GDM1 (cell line): ENCODE measurements around the gene COL6A2.
A peak's percentile ranks its signal among the peaks of the same experiment; 100 is the strongest.

Source experiments
- DNase-seq: peaks from one replicate; lab custom pipeline; 2025; lab: John Stamatoyannopoulos, UW

The COL6A2 gene

DNA sequence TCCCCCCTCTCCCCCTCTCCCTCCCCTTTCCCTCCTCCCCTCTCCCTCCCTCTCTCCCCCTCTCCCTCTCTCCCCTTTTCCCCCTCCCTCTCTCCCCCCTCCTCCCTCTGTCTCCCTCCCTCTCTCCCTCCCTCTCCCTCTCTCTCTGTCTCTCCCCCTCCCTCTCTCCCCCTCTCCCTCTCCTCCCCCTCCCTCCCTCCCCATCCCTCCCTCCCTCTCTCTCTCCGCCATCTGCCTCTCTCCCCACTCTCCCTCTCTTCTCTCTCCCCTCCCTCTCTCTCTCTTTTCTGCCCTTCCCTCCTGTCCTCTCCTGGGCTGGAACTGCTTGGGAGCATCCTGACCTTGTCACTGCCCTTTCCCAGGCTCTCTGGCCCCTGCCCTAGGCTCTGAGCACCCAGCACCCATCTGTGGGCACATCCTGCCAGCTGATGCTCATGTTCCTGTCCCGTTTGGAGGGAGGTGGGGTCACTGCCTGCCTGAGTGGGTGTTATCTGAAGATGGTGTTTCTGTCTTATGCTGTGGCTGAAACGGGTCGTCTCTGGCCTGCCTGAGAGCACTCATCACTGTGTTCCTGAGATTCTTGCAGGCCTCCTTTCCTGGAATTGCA, 46.7 kb downstream of the COL6A2 start:
- DNase-seq, result no peak

DNA sequence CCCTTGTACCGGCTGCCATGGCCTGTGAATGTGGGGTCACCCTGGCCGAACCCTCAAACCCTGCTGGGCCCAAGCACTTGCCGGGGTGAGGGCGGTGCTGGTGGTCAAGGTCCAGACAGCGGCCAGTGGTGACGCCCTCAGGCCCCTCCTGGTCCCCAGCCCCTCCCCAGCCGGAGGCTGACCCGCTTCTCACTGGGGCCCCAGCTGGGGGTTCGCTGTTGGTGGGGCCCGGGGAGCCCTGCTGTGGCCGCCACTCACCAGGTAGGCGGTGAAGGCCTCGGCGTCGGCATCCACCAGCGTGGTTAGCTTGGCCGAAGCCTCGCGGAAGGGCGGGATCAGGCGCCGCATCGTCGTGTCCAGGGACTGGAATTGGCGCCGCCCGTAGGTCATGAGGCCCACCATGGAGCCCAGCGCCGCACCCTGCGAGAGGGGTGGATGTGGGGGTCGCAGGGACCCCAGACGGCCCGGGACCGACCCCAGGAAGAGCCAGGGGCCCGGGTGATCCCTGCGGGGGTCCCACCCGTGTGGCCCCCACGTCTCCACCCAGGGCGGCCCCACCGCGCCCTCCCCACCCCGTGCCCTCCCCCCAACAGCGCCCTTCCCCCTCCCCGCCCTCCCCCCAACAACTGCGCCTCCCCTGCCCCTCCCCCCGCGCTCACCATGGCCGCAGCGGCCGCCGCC, 47.4 kb downstream of the COL6A2 start:
- no peak for DNase-seq

DNA sequence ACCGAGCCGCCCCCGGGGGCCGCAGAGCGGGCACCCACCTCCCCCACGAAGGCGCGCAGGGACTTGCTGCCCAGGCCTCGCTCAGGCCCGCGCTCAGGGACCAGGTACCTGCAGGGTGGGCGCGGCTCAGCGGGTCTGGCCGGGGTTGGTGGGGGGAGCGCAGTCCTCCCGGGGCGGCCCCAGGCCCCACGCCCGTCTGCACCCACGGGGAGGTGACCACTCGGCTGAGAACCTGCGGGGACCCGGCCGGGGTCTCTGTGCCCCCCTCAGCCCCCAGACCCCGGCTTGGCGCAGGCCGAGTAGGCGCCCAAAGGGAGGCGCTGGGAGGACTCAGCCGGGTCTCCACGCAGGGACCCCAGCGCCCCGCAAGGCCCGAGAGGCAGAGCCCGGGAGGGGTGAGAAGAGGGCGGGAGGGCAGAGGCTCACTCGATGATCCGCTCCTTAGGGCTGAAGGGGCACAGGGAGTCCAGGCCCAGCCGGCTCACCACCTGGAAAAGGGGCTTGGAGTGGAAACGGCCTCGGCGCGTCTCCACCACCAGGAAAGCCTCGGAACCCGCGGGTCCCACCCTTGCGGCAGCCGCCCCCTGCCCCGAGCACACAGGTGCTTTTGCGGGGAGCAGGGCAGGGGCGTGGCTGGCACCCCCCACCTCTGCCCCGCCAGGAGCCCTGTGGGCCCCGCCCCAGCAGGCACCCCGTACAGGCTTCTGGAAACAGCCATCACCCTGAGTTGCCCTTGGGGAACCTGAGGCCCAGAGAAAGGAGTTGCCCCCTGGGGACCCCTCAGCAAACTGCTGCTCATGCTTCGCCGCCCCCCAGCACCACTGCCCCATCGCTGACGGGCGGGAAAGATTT, 48.2 kb downstream of the COL6A2 start:
- DNase-seq, result no peak

- DNase-seq, result no peak
Measured at GRCh38 chr21:46146856-46147255, 48.9 kb downstream of the COL6A2 start.

- peak; percentile 20 for DNase-seq
Measured at GRCh38 chr21:46147429-46147828, 49.5 kb downstream of the COL6A2 start.

DNA sequence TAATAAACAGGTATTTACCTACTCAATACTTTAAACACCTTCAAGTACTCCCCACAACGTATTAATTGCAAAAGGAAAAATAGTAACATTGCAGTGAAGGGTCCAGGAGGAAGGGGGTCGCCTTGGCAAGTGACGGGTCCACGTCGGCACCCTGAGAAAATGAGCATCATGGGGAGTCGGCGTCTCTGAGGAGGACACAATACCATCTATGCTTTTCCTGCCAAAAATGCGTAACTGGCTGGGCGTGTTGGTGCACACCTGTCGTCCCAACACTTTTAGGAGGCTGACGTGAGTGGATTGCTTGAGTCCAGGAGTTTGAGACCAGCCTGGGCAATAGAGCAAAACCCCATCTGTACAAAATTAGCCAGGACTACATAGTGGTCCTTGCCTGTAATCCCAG, 50.2 kb downstream of the COL6A2 start:
- DNase-seq, result no peak

GRCh38 chr21:46149205-46149901, 51.4 kb downstream of the COL6A2 start:
- no peak for DNase-seq

- no peak for DNase-seq
Measured at GRCh38 chr21:46150073-46150472, 52.2 kb downstream of the COL6A2 start.

DNA sequence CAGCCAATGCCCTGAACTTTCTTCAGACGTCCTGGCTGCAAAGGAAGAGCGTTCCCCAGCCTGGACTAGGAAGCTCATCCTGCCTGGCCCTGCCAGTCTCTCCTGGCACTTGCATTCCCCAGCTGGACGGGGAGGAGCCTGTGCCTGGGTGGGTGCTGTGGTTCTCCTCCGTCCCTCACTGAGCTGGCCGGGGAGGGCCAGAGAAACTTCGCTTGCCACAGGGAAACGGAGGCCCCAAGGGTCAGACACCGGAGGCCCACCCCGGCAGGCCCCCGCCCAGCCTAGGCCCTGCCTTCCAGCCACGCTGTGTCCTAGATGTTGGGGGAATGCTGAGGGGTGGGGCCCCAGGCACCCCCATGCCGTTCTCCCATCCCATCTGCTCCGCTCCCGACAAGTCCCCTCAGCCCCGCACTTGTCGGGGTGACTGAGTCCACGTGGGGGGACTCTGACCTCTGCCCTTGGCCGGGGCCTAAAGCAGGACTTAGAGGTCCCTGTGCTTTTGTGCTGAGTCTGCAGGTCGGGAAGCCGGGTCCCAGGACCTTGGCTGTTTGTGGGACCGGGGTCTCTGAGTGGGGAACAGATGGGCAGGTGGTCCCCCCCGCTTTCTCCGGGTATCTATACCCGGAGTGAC, 52.7 kb downstream of the COL6A2 start:
- no peak for DNase-seq

DNA sequence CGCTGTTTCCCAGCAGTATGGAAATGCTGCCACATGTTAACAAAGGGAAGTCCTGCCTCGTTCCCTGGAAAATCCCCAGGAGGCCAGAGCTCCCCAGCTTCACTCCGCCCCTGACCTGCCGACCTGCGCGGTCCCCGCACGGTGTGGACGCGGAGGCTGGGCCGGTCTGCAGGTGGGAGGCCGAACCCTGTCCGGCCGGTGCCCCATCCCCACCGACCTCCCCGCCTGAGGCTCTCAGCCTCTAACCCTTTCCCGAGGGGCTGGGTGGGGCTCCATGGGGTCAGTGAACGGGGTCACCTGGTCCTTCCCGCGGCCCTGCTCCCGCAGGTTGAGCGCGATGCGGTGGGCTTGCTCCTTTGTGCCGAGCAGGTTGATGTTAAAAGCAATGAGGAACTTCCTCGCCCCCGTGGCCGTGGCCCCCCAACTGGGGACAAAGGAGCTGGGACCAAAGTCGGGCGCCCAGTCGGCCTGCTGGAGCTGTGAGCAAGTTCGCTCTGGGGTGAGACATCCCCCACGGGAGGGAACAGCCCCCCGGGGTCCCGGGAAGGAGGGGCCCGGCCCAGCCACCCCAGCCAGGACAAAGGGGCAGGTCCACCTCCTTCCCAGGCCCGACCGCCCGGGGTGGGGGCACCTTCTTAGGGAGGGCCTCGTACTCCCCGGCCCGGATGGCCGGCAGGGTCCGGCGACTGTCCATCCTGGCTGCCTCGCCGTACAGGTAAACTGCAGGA, 53.5 kb downstream of the COL6A2 start:
- no peak for DNase-seq

GRCh38 chr21:46151989-46152926, 54.3 kb downstream of the COL6A2 start:
- DNase-seq, result no peak

DNA sequence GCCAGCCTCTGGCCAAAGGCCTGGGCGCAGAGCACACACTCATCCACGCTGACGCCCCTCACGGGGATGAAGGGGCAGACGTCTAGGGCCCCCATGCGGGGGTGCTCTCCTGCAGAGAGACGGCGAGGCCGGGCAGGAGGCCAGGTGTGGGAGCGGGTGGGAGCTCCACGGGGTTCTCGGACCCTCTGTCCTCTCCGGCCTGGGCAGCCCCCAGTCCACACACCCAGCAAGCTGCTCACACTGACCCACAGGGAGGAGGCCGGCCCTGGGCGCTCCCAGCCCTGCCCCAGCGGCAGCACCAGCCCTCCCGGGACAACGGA, 55.0 kb downstream of the COL6A2 start:
- no peak for DNase-seq

DNA sequence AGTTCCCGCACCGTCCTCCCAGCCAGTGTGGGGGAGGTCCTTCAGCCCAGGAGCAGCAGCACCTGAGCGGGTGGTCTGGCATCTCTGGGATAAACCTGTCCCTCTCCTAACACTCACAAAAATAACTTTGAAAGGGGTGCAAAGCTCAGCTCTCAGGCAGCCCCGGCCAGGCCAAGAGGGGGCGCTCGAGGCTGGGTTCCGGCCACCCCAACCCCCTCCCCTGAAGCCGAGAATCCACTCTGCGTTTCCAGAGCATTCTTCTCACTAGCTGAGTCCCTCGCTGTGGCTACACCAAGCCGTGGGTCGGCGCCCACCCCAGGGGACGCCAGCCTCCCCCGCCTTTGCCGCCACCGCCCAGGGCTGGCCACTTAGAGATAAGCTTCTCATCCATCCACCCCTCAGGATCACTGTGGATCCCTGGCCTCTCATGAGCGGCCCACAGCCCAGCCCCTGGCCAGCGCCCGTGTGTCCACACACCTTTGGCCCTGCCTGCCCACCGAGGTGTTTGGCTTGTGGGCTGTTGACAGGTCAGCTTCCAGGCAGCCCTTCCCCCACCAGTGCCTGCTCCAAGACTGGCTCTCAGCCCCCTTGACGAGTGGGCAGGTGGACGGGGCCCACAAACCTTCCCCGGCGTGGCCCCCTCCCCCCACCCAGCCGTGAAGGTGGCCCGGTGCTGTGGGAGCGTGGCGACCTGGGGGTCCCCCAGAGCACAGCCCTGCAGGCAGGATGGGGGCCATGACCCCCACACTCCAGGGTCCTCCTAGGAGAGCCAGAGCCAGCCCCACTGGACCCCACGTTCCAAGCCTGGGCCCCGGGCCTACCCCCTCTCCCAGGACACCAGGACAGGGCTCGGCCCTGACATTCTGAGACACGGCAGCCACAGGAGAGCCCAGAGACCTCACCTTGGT, 55.6 kb downstream of the COL6A2 start:
- DNase-seq, result no peak

DNA sequence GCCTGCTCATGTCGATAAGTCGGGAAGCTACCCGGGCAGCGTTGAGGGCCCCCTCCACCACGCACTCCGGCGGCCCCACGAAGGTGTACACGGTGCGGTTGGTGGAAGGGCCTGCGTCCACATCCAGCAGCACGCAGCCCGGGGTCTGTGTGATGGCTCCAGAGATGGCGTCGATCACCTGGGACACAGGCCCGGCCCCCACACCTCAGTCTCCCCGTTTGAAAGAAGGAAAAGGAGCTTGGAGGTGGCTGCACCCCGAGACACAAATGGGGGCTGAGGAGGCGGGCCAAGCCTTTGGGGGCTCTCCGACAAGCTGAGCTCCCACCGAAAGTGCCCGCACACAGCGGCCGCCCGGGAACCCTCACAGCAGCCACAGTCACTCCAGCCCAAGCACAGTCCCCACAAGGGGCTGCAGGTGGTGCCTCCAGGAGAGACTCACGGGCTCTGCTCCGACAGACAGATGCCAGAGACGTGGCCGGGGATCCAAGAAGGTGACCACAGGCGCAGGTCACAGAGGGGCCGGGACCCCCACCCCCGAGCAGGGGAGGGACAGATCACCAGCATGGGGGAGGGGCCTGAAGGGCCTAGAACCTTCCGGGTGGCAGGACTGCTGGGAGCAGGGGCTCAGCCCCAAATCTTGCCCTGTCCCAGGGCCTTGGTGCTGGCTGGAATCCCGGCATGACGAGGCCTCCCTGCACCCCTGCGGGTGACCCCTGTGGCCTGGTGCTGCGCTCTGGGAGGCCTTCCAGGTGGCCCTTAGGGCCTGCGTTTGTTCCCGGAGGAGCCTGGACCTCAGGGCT, 56.4 kb downstream of the COL6A2 start:
- no peak for DNase-seq

- no peak for DNase-seq
Measured at GRCh38 chr21:46154955-46155513, 57.1 kb downstream of the COL6A2 start.

DNA sequence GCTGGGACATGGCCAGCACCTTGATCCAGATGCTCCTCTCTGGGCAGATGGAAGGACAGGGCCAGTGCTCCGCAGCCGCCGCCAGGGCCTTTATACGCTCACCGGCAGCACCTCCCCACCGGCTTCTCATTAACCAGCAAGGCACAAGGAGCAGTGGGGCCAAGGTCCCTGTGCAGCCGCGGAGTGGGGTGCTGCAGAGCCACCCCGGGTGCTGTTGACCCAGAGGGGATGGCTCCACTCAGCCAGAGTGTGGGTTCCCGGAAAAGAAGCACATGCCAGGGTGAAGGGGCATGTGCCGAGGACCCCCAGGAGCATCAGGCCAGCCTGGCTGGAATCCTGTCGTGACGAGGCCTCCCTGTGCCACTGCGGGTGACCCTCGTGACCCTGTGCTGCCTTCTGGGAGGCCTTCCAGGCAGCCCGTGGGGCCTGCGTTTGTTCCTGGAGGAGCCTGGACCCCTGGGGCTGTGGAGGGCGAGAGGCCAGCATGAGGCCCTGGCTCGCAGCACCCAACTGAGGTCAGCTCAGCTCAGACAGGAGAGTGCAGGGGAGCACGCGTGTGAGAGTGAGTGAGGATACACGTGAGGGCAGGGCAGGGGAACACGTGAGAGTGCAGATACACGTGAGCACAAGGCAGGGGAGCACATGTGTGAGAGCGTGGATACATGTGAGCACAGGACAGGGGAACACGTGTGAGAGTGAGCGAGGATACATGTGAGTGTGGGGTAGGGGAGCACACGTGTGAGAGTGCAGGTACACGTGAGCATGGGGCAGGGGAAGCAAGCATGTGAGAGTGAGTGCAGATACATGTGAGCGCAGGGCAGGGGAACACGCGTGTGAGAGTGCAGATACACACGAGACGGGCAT, 57.8 kb downstream of the COL6A2 start, which contains the start of gene FTCD:
Gene FTCD (minus strand): TSS at position 66 of the 864 bp plus-strand sequence. CDS start 56 bp downstream, at position 10.
- no peak for DNase-seq

GRCh38 chr21:46156378-46156645, 58.4 kb downstream of the COL6A2 start:
- DNase-seq, result no peak
